GM18526 (cell line): ENCODE data around the gene CELA3A.
"Not testable (repeated sequence)": the region's sequence is repeated elsewhere in the genome, so short reads cannot be mapped to it uniquely, and the experiment has no call there.

Source experiments
- POLR2A ChIP-seq: IDR thresholded peaks from 3 replicates; pipeline ENCODE4 v1.6.1; 2011; ENCODE audit not compliant: insufficient read length; ENCODE audit errors: extremely low read depth

The CELA3A gene

GRCh38 chr1:22001409-22001808 lies at the start of gene CELA3A:
Gene CELA3A (plus strand): TSS chr1:22001657. CDS start chr1:22001675, 18 bp downstream.
- no peak for TF ChIP-seq POLR2A

GRCh38 chr1:21952786-21953520 lies 48.5 kb upstream of the CELA3A start:
- TF ChIP-seq POLR2A: no peak

DNA sequence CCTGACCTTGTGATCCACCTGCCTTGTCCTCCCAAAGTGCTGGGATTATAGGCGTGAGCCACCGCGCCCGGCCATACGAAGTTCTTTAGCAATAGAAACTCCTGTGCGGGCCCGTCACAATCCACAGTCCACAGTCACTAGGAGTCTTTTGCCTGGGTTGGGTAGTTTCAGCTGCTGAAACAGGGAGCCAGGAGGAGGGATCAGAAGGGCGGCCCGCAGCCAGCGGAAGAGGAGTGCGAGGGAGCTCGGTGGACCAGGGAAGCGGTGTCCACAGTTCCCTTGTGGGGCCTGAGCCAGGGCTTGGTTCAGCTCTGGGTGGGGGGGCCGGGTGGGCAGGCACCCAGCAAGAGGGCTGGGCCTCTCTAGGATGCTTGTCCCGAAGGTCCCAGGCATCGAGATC lies 46.4 kb upstream of the CELA3A start:
- TF ChIP-seq POLR2A: no peak

- TF ChIP-seq POLR2A: no peak
Observed at GRCh38 chr1:21955501-21956281, 45.8 kb upstream of the CELA3A start.

DNA sequence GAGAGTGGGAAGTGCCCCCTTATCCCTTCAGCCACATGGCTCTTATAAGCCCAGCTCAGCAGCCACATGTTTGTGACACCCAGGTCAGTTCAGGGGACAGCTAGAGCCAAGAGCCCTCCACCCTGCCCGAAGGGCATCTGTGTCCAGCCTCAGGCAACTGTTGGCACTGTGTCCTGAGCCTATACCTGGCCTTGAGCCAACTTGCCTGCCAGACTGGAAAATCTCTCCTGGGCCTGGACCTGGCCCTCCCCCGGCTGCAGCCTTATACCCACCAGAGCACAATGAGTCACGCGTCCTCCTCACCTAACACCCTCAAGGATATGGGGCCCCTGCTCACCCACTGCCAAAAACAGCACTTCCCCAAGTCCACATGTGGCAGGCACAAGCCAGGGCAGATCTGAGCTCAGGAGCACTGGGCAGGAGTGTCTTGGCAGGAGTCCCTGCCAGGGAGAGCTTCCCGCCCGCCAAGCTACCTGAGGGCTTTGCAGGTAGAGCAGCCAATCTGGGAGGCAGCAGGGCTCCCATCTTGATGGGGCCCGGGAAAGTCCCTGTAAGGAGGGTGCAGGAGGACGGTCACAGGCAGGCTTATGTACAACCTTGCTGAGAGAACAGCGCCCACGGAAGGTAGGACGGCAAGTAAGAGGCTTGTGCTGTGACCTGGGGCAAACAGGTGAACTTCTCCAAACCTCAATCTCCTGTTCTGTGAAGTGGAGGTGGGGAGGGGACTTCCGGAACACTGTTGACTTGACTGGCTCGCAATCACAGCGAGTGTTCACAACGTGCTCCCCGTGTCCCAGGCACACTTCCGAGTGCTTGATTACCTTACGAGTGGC lies 44.5 kb upstream of the CELA3A start:
- no peak for TF ChIP-seq POLR2A

DNA sequence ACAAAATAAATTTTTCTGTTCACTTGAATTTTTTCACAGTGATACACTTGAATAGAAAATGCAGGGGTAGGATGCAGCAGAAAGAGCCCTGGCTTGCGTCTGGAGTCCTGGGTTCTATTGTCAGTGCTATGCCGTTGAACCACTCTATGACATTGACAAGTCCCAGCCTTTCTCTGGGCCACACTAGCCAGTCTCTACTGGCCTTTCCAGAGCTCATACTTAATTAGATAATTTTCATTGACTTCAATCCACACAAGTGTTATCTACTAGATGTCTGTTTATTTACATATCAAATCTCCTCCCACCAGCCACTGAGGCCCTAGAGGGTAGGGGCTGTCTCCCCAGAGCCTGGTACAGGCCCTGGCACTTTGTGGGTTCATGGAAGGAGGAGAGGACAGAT lies 40.1 kb upstream of the CELA3A start:
- TF ChIP-seq POLR2A: no peak

GRCh38 chr1:21961799-21962198 lies 39.7 kb upstream of the CELA3A start:
- TF ChIP-seq POLR2A: no peak

- no peak for TF ChIP-seq POLR2A
Observed at GRCh38 chr1:21963477-21964217, 37.8 kb upstream of the CELA3A start.

DNA sequence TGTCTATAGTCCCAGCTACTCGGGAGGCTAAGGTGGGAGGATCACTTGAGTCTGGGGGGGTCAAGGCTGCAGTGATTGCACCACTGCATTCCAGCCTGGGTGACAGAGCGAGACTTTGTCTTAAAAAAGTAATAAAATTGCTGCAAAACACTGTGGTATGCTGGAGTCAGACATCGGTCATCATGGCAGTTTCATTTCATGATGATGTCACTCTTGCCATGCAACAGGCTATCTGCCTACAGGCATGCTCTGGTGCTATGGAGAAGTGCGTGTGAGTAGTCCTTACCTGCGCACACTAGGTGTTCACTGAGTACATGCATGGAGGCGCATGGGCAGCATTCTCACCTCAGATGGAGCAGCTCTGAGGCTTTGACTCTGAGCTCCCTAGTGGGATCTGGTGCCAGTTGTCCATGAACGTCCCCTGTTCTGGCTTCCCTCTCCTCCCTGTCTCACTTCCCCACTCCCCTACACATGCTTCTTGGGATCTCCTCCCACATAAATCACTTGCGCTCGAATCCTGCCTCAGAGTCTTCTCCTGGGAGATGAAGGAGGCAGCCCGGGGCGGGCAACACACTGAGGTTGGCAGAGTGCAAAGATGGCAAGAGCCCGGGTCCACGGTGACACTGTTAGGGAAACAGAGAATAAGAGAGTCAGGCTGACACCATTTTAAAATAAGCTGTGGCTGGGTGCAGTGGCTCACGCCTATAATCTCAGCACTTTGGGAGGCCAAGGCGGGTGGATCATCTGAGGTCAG lies 35.0 kb upstream of the CELA3A start:
- no peak for TF ChIP-seq POLR2A

DNA sequence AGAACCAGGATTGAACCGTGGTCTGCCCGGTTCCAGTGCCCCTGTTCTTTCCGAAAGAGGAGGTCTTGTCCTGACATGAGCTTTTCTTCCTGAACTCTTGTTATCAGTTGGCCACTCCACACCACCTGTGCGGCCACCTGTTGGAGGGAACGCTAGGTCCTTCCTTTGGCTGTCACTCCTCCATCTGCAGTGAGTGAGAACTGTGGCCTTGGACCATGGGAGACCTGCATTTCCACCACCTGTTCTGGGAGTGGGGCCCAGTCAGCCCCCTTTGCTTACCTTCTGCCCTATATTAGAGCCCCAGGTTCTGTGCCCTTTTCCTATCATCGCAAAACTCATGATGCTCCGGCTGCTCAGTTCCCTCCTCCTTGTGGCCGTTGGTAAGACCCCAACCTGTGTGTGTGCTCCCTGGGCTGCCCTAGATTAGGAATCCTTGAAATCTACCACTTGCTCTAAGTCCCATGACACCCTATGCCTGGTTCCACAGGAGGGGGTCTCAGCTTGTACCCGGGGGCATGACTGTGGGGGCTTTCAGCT lies 24.7 kb upstream of the CELA3A start, which contains the start of gene CELA3B:
Gene CELA3B, plus strand, starts transcription at position 320 of the 537 bp plus-strand sequence. Its CDS starts 18 bp downstream, at position 338.
- not testable (repeated sequence) for TF ChIP-seq POLR2A

- no peak for TF ChIP-seq POLR2A
Observed at GRCh38 chr1:22018583-22019559, 17.4 kb downstream of the CELA3A start.

GRCh38 chr1:22021061-22021460 lies 19.6 kb downstream of the CELA3A start:
- TF ChIP-seq POLR2A: no peak

GRCh38 chr1:22024485-22025367 lies 23.3 kb downstream of the CELA3A start:
- TF ChIP-seq POLR2A: no peak
